HepG2 (cell line): Measurements from ENCODE around the gene NGFR.
"Not testable (repeated sequence)": the region's sequence is repeated elsewhere in the genome, so short reads cannot be mapped to it uniquely, and the experiment has no call there.

Experiments
- ARHGAP35 ChIP-seq: sonication (generic); formaldehyde crosslinking; IDR thresholded peaks from 2 replicates; pipeline ENCODE4 v1.9.0; 2022; ENCODE audit warnings: mild to moderate bottlenecking, inconsistent platforms, moderate library complexity, missing genetic modification reagents, borderline replicate concordance
- CTCF ChIP-seq: sonication (generic); formaldehyde crosslinking; IDR thresholded peaks from 2 replicates; pipeline ENCODE4 v1.5.0; 2020; ENCODE audit warnings: mild to moderate bottlenecking, missing genetic modification reagents, moderate library complexity
- DZIP1 ChIP-seq: sonication (generic); formaldehyde crosslinking; IDR thresholded peaks from 2 replicates; pipeline ENCODE4 v1.5.0; 2020; ENCODE audit warnings: mild to moderate bottlenecking, missing genetic modification reagents
- GATA4 ChIP-seq: sonication (generic); IDR thresholded peaks from 2 replicates; pipeline ENCODE4 v1.6.1; 2016; ENCODE audit warnings: antibody characterized with exemption, low read depth, borderline replicate concordance
- NFKB2 ChIP-seq: sonication (generic); formaldehyde crosslinking; IDR thresholded peaks from 2 replicates; pipeline ENCODE4 v1.4.0; 2020; ENCODE audit warnings: missing genetic modification reagents, borderline replicate concordance
- PATZ1 ChIP-seq: sonication (generic); formaldehyde crosslinking; IDR thresholded peaks from 2 replicates; pipeline ENCODE4 v1.4.0; 2020; ENCODE audit warnings: missing genetic modification reagents
- POLR2A ChIP-seq, 2 experiments: IDR thresholded peaks; 2 replicates each; pipeline ENCODE4 v1.6.1; 2011; ENCODE audit warnings: low read depth in 2 of 2, low read length in 2 of 2, mild to moderate bottlenecking in 1 of 2, moderate library complexity in 1 of 2; ENCODE audit not compliant: insufficient read depth in 1 of 2
- SMC3 ChIP-seq: IDR thresholded peaks from 2 replicates; pipeline ENCODE4 v1.6.1; 2011; ENCODE audit warnings: low read length, improper control_type of control experiment
- TBP ChIP-seq: sonication (generic); formaldehyde crosslinking; IDR thresholded peaks from 2 replicates; pipeline ENCODE4 v1.5.0; 2020; ENCODE audit warnings: missing genetic modification reagents
- TCF7L2 ChIP-seq: IDR thresholded peaks from 2 replicates; pipeline ENCODE4 v1.6.1; 2011; ENCODE audit warnings: mild to moderate bottlenecking, low read depth, low read length, moderate library complexity
- YY1 ChIP-seq: IDR thresholded peaks from 2 replicates; pipeline ENCODE4 v1.6.1; 2011; ENCODE audit warnings: low read length, low read depth, moderate library complexity, mild to moderate bottlenecking; ENCODE audit not compliant: insufficient read depth, insufficient replicate concordance
- ZFX ChIP-seq: sonication (generic); formaldehyde crosslinking; IDR thresholded peaks from 2 replicates; pipeline ENCODE4 v1.4.0; 2020; ENCODE audit warnings: mild to moderate bottlenecking, low read depth, missing genetic modification reagents, moderate library complexity
- ZNF513 ChIP-seq: sonication (generic); formaldehyde crosslinking; conservative IDR thresholded peaks from 2 replicates; pipeline ENCODE4 v1.5.0; 2020; ENCODE audit warnings: missing genetic modification reagents

GRCh38 chr17:49550764-49551163, 55.7 kb downstream of the NGFR start:
- TF ChIP-seq SMC3; DZIP1; TBP (CRISPR knock-in tag); POLR2A (IDR thresholded peaks at IDR 0.05; ENCODE audit: insufficient read depth in 1 of 2, low read depth in 2 of 2, low read length in 2 of 2); NFKB2 (CRISPR knock-in tag); TCF7L2; ZNF513 (CRISPR knock-in tag); ARHGAP35 (CRISPR knock-in tag); CTCF (CRISPR knock-in tag); PATZ1; ZFX; GATA4; YY1: not testable (repeated sequence)
